ENCODE data around the gene PLAAT3.

DNA sequence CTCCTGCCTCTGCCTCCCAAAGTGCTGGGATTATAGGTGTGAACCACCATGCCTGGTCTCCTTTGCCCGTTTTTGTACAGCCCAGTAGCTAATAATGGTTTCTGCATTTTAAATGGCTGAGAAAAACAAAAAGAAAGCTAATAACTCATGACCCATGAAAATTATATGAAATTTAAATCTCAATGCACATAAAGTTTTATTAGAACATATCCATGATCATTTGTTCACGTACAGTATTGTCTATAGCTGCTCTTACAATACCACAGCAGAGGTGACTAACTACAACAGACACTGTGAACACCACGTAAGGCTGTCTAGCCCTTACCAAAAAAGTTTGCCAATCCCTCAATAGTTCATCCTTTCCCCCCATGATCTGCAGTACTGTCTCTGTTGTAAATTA is 44.7 kb downstream of the PLAAT3 start:
- TF ChIP-seq CTCF (IDR thresholded peaks at IDR 0.05; ENCODE audit: low read length) = no peak
- no peak for TF ChIP-seq EZH2 (IDR thresholded peaks at IDR 0.05; ENCODE audit: borderline replicate concordance, low read length)
